GM12875 (cell line): ENCODE data around the gene KCNQ1OT1.

Experiments
- H3K4me3 ChIP-seq: one replicate; pipeline ENCODE4 v1.5.1; 2011; ENCODE audit warnings: low read depth, low read length, control low read depth
- CTCF ChIP-seq: IDR thresholded peaks from 2 replicates; pipeline ENCODE4 v1.5.1; 2011; ENCODE audit warnings: low read depth, mild to moderate bottlenecking, control low read depth, inconsistent platforms, low read length, moderate library complexity, borderline replicate concordance; ENCODE audit not compliant: insufficient read depth

Gene KCNQ1OT1

GRCh38 chr11:2688381-2689231 is 11.2 kb downstream of the KCNQ1OT1 start:
- H3K4me3 ChIP-seq, result no peak overlapping the region
- TF ChIP-seq CTCF, result no peak

- no peak for TF ChIP-seq CTCF
- H3K4me3 ChIP-seq, result no peak overlapping the region
Measured at GRCh38 chr11:2687782-2688191, 12.0 kb downstream of the KCNQ1OT1 start.

- TF ChIP-seq CTCF, result no peak
- no peak overlapping the region for H3K4me3 ChIP-seq
Measured at GRCh38 chr11:2687223-2687530, 12.6 kb downstream of the KCNQ1OT1 start.

GRCh38 chr11:2686360-2687222 is 13.2 kb downstream of the KCNQ1OT1 start:
- TF ChIP-seq CTCF, result no peak
- no peak overlapping the region for H3K4me3 ChIP-seq

- H3K4me3 ChIP-seq, result no peak overlapping the region
- no peak for TF ChIP-seq CTCF
Measured at GRCh38 chr11:2685566-2686359, 14.0 kb downstream of the KCNQ1OT1 start.

- H3K4me3 ChIP-seq, result no peak overlapping the region
- TF ChIP-seq CTCF, result no peak
Measured at GRCh38 chr11:2685051-2685450, 14.7 kb downstream of the KCNQ1OT1 start.
